GM18873 (cell line): ENCODE results near the gene UBQLN2.
"Not testable (repeated sequence)": the region's sequence is repeated elsewhere in the genome, so short reads cannot be mapped to it uniquely, and the experiment has no call there.

Source experiments
- ATAC-seq: cut with Tn5 transposase; IDR thresholded peaks from one replicate; pipeline ENCODE4 v1.9.1; 2021; ENCODE audit warnings: mild to moderate bottlenecking, moderate library complexity, moderate number of reproducible peaks; ENCODE audit not compliant: unreplicated experiment, low FRiP score

The UBQLN2 gene

GRCh38 chrX:56563231-56564161 is at the start of gene UBQLN2:
TSS of gene UBQLN2 (plus strand) at chrX:56563627. CDS start at chrX:56563874, 247 bp downstream.
- peak; percentile 63 for ATAC-seq

- ATAC-seq = no peak
Observed at GRCh38 chrX:56519642-56520041, 43.8 kb upstream of the UBQLN2 start.

GRCh38 chrX:56529482-56530007 is 33.9 kb upstream of the UBQLN2 start:
- ATAC-seq = not testable (repeated sequence)

- ATAC-seq = no peak
Observed at GRCh38 chrX:56530011-56530410, 33.4 kb upstream of the UBQLN2 start.

- ATAC-seq = no peak
Observed at GRCh38 chrX:56550667-56551066, 12.8 kb upstream of the UBQLN2 start.

- no peak for ATAC-seq
Observed at GRCh38 chrX:56554870-56555269, 8.6 kb upstream of the UBQLN2 start.

- no peak for ATAC-seq
Observed at GRCh38 chrX:56557376-56557929, 6.0 kb upstream of the UBQLN2 start.

- no peak for ATAC-seq
Observed at GRCh38 chrX:56564164-56564885, 898 bp downstream of the UBQLN2 start.

GRCh38 chrX:56564921-56565840 is 1.8 kb downstream of the UBQLN2 start:
- ATAC-seq = no peak

- no peak for ATAC-seq
Observed at GRCh38 chrX:56569378-56570057, 6.1 kb downstream of the UBQLN2 start.

- ATAC-seq = no peak
Observed at GRCh38 chrX:56572975-56573374, 9.5 kb downstream of the UBQLN2 start.

- no peak for ATAC-seq
Observed at GRCh38 chrX:56574861-56575260, 11.4 kb downstream of the UBQLN2 start.

GRCh38 chrX:56576721-56577120 is 13.3 kb downstream of the UBQLN2 start:
- ATAC-seq = no peak

- ATAC-seq = no peak
Observed at GRCh38 chrX:56588397-56589188, 25.2 kb downstream of the UBQLN2 start.

- not testable (repeated sequence) for ATAC-seq
Observed at GRCh38 chrX:56591830-56592229, 28.4 kb downstream of the UBQLN2 start.

GRCh38 chrX:56600141-56600540 is 36.7 kb downstream of the UBQLN2 start:
- no peak for ATAC-seq

GRCh38 chrX:56600987-56601386 is 37.6 kb downstream of the UBQLN2 start:
- ATAC-seq = no peak

GRCh38 chrX:56615282-56615681 is 51.9 kb downstream of the UBQLN2 start:
- ATAC-seq = no peak
